ENCODE measurements around the gene IFT27.

DNA sequence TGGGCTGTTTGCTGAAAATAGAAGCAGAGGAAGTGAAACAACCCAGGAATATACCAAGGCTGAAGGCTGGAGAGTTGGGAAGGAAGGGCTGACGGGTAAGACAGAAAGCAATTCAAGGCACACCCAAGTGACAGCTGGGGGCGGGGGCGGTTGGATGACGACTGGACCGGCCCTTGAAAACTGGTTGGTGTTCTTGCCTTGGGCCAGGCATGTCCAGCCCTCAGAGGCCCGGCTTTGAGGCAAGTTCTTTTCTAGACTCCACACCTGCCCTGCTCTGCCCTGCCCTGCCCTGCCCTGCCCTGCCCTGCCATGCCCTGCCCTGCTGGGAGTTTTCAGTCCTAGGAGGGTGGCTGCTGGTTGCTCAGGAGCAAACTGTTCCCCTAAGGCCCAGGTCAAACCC lies 38.1 kb downstream of the IFT27 start:
- TF ChIP-seq, protein P1, sequence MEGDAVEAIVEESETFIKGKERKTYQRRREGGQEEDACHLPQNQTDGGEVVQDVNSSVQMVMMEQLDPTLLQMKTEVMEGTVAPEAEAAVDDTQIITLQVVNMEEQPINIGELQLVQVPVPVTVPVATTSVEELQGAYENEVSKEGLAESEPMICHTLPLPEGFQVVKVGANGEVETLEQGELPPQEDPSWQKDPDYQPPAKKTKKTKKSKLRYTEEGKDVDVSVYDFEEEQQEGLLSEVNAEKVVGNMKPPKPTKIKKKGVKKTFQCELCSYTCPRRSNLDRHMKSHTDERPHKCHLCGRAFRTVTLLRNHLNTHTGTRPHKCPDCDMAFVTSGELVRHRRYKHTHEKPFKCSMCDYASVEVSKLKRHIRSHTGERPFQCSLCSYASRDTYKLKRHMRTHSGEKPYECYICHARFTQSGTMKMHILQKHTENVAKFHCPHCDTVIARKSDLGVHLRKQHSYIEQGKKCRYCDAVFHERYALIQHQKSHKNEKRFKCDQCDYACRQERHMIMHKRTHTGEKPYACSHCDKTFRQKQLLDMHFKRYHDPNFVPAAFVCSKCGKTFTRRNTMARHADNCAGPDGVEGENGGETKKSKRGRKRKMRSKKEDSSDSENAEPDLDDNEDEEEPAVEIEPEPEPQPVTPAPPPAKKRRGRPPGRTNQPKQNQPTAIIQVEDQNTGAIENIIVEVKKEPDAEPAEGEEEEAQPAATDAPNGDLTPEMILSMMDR (IDR thresholded peaks at IDR 0.05 in 2 of 3, conservative IDR thresholded peaks at IDR 0.05 in 1 of 3; ENCODE audit: borderline replicate concordance in 1 of 3, insufficient read depth in 1 of 3, low read depth in 2 of 3, low read length in 2 of 3) = no peak
- TF ChIP-seq EZH2 (IDR thresholded peaks at IDR 0.05) (no peak), POLR2AphosphoS5 (IDR thresholded peaks at IDR 0.05; ENCODE audit: low read depth, low read length) (no peak)

All from HCT116 (cell line).